ENCODE data around the gene PCDHGC5.
A peak's percentile ranks its signal among the peaks of the same experiment; 100 is the strongest.

Gene PCDHGC5

GRCh38 chr5:141513627-141514329 lies 24.9 kb downstream of the PCDHGC5 start:
- no peak for DNase-seq

- no peak for DNase-seq
Observed at GRCh38 chr5:141514330-141515133, 25.7 kb downstream of the PCDHGC5 start.

GRCh38 chr5:141515141-141515540 lies 26.3 kb downstream of the PCDHGC5 start:
- DNase-seq, result no peak

GRCh38 chr5:141515946-141516671 lies 27.2 kb downstream of the PCDHGC5 start:
- DNase-seq, result no peak

- no peak for DNase-seq
Observed at GRCh38 chr5:141516672-141517025, 27.8 kb downstream of the PCDHGC5 start.

GRCh38 chr5:141517312-141517711 lies 28.4 kb downstream of the PCDHGC5 start:
- no peak for DNase-seq

GRCh38 chr5:141517880-141518617 lies 29.2 kb downstream of the PCDHGC5 start:
- DNase-seq, result no peak

- no peak for DNase-seq
Observed at GRCh38 chr5:141518618-141519015, 29.7 kb downstream of the PCDHGC5 start.

GRCh38 chr5:141519605-141520565 lies 31.0 kb downstream of the PCDHGC5 start:
- DNase-seq, result no peak

- no peak for DNase-seq
Observed at GRCh38 chr5:141521244-141521781, 32.4 kb downstream of the PCDHGC5 start.

GRCh38 chr5:141522301-141522700 lies 33.4 kb downstream of the PCDHGC5 start:
- no peak for DNase-seq

GRCh38 chr5:141523991-141524390 lies 35.1 kb downstream of the PCDHGC5 start:
- DNase-seq, result no peak

GRCh38 chr5:141524604-141525597 lies 36.0 kb downstream of the PCDHGC5 start:
- DNase-seq, result peak; percentile 71 to 82

GRCh38 chr5:141525653-141526052 lies 36.8 kb downstream of the PCDHGC5 start:
- DNase-seq, result no peak

GRCh38 chr5:141527426-141527825 lies 38.5 kb downstream of the PCDHGC5 start:
- DNase-seq, result no peak

GRCh38 chr5:141528291-141528984 lies 39.6 kb downstream of the PCDHGC5 start:
- no peak for DNase-seq

GRCh38 chr5:141529002-141529401 lies 40.1 kb downstream of the PCDHGC5 start:
- DNase-seq, result no peak

- DNase-seq, result no peak
Observed at GRCh38 chr5:141529873-141530272, 41.0 kb downstream of the PCDHGC5 start.

- DNase-seq, result no peak
Observed at GRCh38 chr5:141532726-141533125, 43.8 kb downstream of the PCDHGC5 start.

GRCh38 chr5:141533897-141534296 lies 45.0 kb downstream of the PCDHGC5 start:
- DNase-seq, result no peak

Data from SHP77 (cell line).